Hematopoietic multipotent progenitor cell treated with erythropoietin and hydrocortisone succinate and interleukin-3 and kit ligand, for 4 days (in vitro differentiated cells): Measurements from ENCODE around the gene LRIT1.

ENCODE experiments used
- DNase-seq: peaks from one replicate; pipeline ENCODE4 v3.0.0-alpha.2; 2015

LRIT1 gene

DNA sequence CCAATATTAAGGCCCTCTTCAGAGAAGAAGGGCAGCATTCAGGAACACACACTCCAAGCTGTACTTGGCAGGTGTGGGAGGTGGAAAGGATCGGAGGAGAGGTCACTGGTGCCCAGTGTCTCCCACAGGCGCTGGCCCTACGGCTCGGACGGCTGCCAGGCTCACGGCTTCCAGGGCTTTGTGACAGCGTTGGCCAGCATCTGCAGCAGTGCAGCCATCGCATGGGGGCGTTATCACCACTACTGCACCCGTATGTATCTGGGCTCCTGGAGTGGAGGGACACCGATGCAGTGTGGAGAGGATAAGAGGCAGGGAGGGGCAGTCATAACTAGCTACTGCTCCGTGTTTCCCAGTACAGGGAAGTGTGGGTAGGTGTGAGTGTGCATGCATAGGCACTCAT lies 7.4 kb upstream of the LRIT1 start:
- DNase-seq: no peak

GRCh38 chr10:84247496-84247895 lies 6.2 kb upstream of the LRIT1 start:
- DNase-seq: no peak

GRCh38 chr10:84244651-84245270 lies 3.4 kb upstream of the LRIT1 start, which contains the start of gene RGR:
TSS of gene RGR (plus strand) at chr10:84245053. CDS start at chr10:84245091, 38 bp downstream.
- no peak for DNase-seq

DNA sequence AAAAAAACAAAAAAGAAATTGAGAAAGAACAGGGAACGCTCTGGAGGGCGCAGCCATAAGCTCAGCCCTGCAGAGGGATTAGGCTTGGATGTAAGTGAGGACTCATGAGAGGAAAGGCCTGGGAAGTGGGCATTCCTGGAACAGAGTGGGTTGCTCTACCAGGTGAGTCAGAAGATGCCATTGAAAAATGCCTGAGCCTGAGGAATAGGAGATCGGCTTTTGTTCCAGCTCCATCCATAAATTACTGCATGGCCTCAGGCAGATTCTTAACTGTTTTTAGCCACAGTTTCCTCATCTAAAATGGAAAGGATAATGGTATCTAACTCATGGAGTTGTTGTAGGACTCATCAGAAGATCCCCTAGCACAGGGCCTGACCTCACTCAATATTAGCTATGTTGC lies 2.4 kb upstream of the LRIT1 start:
- DNase-seq: no peak

- DNase-seq: no peak
These were observed 2.4 kb downstream of the LRIT1 start for GRCh38 chr10:84238909-84239308.

DNA sequence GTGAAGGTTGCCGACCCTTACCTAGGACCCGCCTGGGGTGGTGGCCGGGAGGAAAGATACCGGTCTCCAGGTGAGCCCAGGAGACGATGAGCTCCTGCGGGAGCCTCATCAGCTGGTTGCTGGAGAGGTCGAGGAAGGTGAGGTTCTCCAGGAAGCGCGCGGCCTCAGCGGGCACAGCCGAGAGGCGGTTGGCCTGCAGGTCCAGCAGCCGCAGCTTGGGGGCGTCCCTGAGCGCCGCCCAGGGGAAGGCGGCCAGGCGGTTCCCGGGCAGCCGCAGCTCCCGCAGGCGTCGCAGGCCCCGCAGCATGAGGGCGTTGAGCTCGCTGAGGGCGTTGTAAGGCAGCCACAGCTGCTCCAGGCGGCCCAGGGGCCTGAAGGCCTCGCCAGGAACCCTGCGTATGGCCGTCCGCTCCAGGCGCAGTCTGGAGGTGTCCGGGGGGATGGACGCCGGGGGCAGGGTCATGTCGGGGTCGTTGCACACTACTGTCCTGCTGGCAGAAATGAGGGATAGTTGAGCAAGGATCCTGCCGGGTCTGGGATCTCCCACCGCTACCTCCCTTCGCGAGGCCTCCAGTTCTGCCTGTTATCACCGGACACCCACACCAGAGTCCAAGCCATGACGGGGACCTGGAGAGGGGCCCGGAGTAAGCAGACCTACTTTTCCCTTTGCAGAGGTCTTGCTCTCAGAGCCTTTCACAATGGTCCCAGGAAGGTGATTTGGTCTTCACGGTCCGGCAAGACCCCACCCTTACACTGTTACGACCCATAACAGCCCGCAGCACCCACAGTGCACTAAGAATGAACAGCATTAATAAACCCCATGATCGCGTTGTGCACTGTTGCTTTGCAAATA lies 3.9 kb downstream of the LRIT1 start:
- DNase-seq: peak; percentile 18

DNA sequence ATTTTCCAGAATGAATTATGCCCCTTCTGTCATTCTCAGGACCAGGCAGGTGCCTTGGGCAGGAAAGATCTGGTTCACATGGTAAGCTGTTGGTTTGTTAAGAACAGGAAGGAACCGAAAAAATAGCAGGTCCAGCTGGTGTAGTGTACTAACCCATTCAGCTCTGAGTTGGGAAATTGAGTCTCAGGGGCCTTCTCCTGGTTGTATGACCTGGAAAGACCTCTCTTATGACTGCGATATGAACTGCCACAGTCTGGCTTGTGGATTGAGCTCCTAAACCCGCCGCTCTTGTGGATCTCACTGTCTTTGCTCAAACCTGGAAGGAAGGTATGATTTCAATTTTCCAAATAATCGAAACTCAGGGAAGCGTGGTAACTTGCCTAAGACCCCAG lies 4.5 kb downstream of the LRIT1 start:
- no peak for DNase-seq

DNA sequence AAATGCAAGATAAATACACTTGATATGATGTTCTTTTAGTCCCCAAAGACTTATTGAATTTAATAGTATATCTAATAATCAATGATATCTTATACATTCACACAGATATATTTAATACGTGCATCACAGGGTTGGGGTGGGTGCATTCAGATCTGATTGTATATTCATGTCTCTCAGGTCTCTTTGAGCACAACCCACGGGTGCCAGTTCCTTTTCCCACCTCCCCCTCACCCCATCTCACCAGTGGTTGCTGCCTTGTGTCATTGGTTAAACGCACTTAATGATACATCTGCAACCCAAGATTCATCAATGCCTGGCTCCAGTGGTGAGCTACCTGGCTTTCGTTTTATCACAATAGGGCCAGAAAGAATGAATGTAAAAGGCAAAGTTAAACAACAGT lies 6.2 kb downstream of the LRIT1 start:
- DNase-seq: no peak

DNA sequence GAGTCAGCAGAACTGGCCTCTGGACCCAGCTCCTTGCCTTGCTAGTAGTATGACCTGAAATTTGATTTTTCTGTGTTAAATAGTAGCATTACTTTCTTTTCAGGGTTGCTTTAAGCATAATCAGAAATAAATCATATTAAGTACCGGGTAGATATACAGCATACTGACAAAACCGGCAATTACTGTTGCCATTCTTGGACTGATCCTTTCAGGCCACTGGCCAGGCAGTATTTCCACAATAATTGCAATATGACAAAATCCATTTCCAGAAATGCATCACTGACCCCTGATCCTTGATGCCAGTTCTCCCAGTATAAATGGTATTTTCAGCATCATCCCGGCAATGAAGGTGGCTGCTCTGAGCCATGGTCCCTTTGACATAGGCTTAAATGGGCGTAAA lies 6.9 kb downstream of the LRIT1 start:
- no peak for DNase-seq

DNA sequence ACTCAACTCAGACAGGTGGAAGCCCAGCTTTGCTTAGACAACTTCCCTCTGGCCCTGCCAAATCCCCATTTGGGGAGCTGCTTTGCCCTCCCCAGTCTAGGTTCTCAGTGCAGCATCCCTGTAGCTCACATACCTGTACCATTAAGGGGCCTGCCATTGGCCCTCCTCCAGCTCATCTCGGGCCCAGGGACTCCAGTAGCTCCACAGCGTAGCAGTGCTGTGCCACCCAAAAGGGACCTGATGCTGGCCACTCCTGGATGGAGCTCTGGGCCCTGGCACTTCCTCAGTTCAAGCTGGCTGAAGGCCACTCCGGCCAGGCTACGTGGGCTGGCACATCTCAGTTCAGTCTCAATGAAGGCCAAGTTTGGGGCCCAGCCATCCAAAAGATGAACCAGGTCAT lies 7.4 kb downstream of the LRIT1 start:
- no peak for DNase-seq

GRCh38 chr10:84232376-84232775 lies 9.0 kb downstream of the LRIT1 start:
- no peak for DNase-seq

DNA sequence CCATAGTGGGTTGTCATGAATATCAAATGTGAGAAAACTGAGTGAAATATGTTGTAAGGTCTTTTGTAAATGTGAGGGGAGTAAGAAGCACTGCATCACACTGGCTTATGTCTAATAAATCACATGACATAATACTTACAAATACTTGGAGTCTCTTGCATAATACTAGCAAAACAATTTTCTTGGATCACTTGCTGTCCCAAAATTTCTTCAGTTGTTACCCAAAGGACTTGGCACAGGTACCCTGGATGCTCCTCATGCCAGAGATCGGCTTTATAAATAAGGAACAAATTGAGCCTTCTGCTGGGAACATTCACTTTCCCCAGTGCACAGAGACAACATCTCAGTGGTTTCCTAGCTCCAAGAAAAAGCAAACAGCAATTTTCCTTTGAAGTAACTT lies 11.0 kb downstream of the LRIT1 start:
- DNase-seq: no peak

GRCh38 chr10:84227810-84228209 lies 13.5 kb downstream of the LRIT1 start:
- no peak for DNase-seq

- DNase-seq: no peak
These were observed 14.7 kb downstream of the LRIT1 start for GRCh38 chr10:84226616-84227015.

- no peak for DNase-seq
These were observed 15.7 kb downstream of the LRIT1 start, which contains the start of gene LRIT2 for GRCh38 chr10:84225427-84226173. TSS of gene LRIT2 (minus strand) at chr10:84225544. CDS start at chr10:84225520, 24 bp downstream.

GRCh38 chr10:84224411-84225028 lies 16.8 kb downstream of the LRIT1 start:
- DNase-seq: peak; percentile 35

GRCh38 chr10:84221916-84222315 lies 19.4 kb downstream of the LRIT1 start:
- no peak for DNase-seq

- DNase-seq: no peak
These were observed 23.6 kb downstream of the LRIT1 start for GRCh38 chr10:84217746-84218145.

DNA sequence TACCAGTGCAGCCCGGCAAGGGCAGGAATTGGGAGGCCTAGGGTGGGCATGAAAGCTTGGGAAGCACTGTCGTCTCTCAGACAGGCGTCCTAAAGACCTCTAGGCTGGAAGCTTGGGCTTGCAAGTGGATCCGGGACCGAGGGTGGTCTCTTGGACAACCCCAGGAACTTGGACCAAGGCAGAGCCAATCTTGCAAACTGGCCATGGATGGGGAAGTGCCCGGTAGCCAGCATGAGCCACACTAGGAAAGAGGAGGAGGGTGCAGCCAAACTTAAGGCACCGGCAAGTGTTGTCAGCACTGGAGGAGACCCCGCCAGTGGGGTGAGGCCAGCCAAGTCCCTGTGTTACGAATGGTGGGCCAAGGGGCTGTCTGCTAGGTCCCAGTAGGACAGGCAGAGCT lies 24.5 kb downstream of the LRIT1 start:
- DNase-seq: no peak

GRCh38 chr10:84214612-84215235 lies 26.6 kb downstream of the LRIT1 start:
- peak; percentile 65 for DNase-seq

DNA sequence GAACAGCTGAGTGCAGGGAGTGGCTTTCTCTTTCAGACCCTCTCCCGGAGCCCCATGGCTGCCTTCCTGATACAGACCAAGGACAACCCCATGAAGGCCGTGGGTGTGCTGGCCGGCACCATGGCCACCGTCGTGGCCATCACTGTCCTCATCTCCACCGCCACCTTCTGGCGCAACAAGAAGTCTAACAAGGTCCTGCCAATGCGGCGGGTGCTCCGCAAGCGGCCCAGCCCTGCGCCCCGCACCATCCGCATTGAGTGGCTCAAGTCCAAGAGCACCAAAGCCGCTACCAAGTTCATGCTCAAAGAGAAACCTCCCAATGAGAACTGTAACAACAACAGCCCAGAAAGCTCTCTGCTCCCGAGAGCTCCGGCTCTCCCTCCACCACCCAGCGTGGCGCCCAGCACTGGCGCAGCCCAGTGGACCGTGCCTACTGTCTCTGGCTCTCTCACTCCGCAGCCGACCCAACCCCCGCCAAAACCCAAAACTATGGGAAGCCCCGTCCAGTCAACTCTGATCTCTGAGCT lies 27.2 kb downstream of the LRIT1 start:
- DNase-seq: no peak

GRCh38 chr10:84213076-84213475 lies 28.3 kb downstream of the LRIT1 start:
- no peak for DNase-seq
